SU-DHL-6 (cell line): ENCODE results near the gene PODNL1.

Experiments used
- H2AFZ ChIP-seq: fragments of 200-600 bp; sonication (generic); 2 replicates; pipeline ENCODE4 v1.6.1; 2014; ENCODE audit warnings: low read depth, mild to moderate bottlenecking, moderate library complexity, mixed read lengths, antibody characterized with exemption, low read length; ENCODE audit not compliant: severe bottlenecking
- H3F3A ChIP-seq: fragments of 200-600 bp; shearing (Covaris generic); 2 replicates; pipeline ENCODE4 v1.6.0; 2016; ENCODE audit warnings: antibody characterized with exemption, mild to moderate bottlenecking; ENCODE audit not compliant: insufficient read depth
- H3K27ac ChIP-seq: fragments of 200-600 bp; sonication (generic); 2 replicates; pipeline ENCODE4 v1.5.1; 2016; ENCODE audit warnings: low read depth, mild to moderate bottlenecking, low read length, moderate library complexity, mixed read lengths
- H3K27me3 ChIP-seq: fragments of 200-600 bp; sonication (generic), shearing (Covaris generic); 2 replicates; pipeline ENCODE4 v1.6.0; 2014; ENCODE audit warnings: mild to moderate bottlenecking, low read length
- H3K36me3 ChIP-seq: fragments of 200-600 bp; sonication (generic); 2 replicates; pipeline ENCODE4 v1.6.1; 2014; ENCODE audit warnings: mild to moderate bottlenecking, low read length, mixed read lengths
- H3K4me2 ChIP-seq: fragments of 300-600, 200-600 bp; shearing (Covaris generic), sonication (generic); 2 replicates; pipeline ENCODE4 v1.6.0; 2014; ENCODE audit warnings: low read length, low read depth, mild to moderate bottlenecking; ENCODE audit not compliant: poor library complexity, severe bottlenecking
- H3K4me3 ChIP-seq: fragments of 200-600 bp; sonication (generic); 2 replicates; pipeline ENCODE4 v1.5.1; 2014; ENCODE audit warnings: antibody characterized with exemption, low read length, mild to moderate bottlenecking, mixed read lengths; ENCODE audit not compliant: insufficient read depth, poor library complexity, severe bottlenecking
- H3K79me2 ChIP-seq: fragments of 200-600 bp; sonication (generic); 2 replicates; pipeline ENCODE4 v1.6.1; 2014; ENCODE audit warnings: mild to moderate bottlenecking, low read length, moderate library complexity; ENCODE audit not compliant: insufficient read depth
- H3K9ac ChIP-seq: fragments of 200-600 bp; sonication (generic); 2 replicates; pipeline ENCODE4 v1.7.0; 2014; ENCODE audit warnings: mild to moderate bottlenecking, low read length
- H3K9me2 ChIP-seq: fragments of 200-600 bp; sonication (generic); replicated peaks from 2 replicates; pipeline ENCODE4 v1.6.1; 2014; ENCODE audit warnings: low read length; ENCODE audit not compliant: insufficient read depth
- H3K9me3 ChIP-seq: fragments of 200-600 bp; sonication (generic); 2 replicates; pipeline ENCODE4 v1.6.1; 2014; ENCODE audit warnings: low read length, mixed read lengths; ENCODE audit not compliant: insufficient read depth
- H4K20me1 ChIP-seq: fragments of 200-600 bp; sonication (generic); 2 replicates; pipeline ENCODE4 v1.6.1; 2014; ENCODE audit warnings: low read depth, mild to moderate bottlenecking, antibody characterized with exemption, low read length, moderate library complexity, mixed read lengths
- CTCF ChIP-seq: fragments of 200-600 bp; sonication (generic); IDR thresholded peaks from one replicate; pipeline ENCODE4 v1.5.1; 2017; ENCODE audit warnings: antibody characterized with exemption, mild to moderate bottlenecking, low read length, moderate library complexity; ENCODE audit not compliant: insufficient read depth, poor library complexity, severe bottlenecking
- EZH2phosphoT487 ChIP-seq: fragments of 200-600 bp; sonication (generic), shearing (Covaris generic); conservative IDR thresholded peaks from 2 replicates; pipeline ENCODE4 v1.6.1; 2018; ENCODE audit warnings: mild to moderate bottlenecking, antibody characterized with exemption, low read length, moderate library complexity, mixed read lengths

PODNL1 gene

GRCh38 chr19:13899393-13899792 lies 38.8 kb downstream of the PODNL1 start:
- H2AFZ ChIP-seq: no peak overlapping the region
- TF ChIP-seq CTCF: no peak
- TF ChIP-seq EZH2phosphoT487: no peak
- no peak overlapping the region for H3K4me3 ChIP-seq
- H3K4me2 ChIP-seq: no peak overlapping the region
- no peaks in the 10 kb centered on the region for H4K20me1 ChIP-seq
- no peaks in the 10 kb centered on the region for H3K9me3 ChIP-seq
- H3K27ac ChIP-seq: no peak overlapping the region
- H3K9me2 ChIP-seq: no peaks in the 10 kb centered on the region
- no peaks in the 10 kb centered on the region for H3K36me3 ChIP-seq
- no peaks in the 10 kb centered on the region for H3K27me3 ChIP-seq
- no peak overlapping the region for H3K9ac ChIP-seq
- no peaks in the 10 kb centered on the region for H3K79me2 ChIP-seq
- H3F3A ChIP-seq: no peaks in the 10 kb centered on the region

GRCh38 chr19:13896227-13896626 lies 42.0 kb downstream of the PODNL1 start:
- H3K9me2 ChIP-seq: no peaks in the 10 kb centered on the region
- H3K27me3 ChIP-seq: no peaks in the 10 kb centered on the region
- no peaks in the 10 kb centered on the region for H4K20me1 ChIP-seq
- no peak overlapping the region for H3K4me2 ChIP-seq
- no peak overlapping the region for H3K9ac ChIP-seq
- no peak overlapping the region for H2AFZ ChIP-seq
- H3K4me3 ChIP-seq: no peak overlapping the region
- H3K79me2 ChIP-seq: no peaks in the 10 kb centered on the region
- H3F3A ChIP-seq: no peaks in the 10 kb centered on the region
- H3K36me3 ChIP-seq: no peaks in the 10 kb centered on the region
- no peaks in the 10 kb centered on the region for H3K9me3 ChIP-seq
- TF ChIP-seq EZH2phosphoT487: no peak
- no peak for TF ChIP-seq CTCF
- no peak overlapping the region for H3K27ac ChIP-seq

- no peaks in the 10 kb centered on the region for H3K36me3 ChIP-seq
- no peak overlapping the region for H3K27ac ChIP-seq
- H3K79me2 ChIP-seq: no peaks in the 10 kb centered on the region
- no peak overlapping the region for H3K9ac ChIP-seq
- H3F3A ChIP-seq: no peaks in the 10 kb centered on the region
- H2AFZ ChIP-seq: no peak overlapping the region
- H3K4me3 ChIP-seq: no peak overlapping the region
- no peaks in the 10 kb centered on the region for H3K9me3 ChIP-seq
- no peaks in the 10 kb centered on the region for H3K27me3 ChIP-seq
- TF ChIP-seq EZH2phosphoT487 (no peak), CTCF (no peak)
- H3K4me2 ChIP-seq: no peak overlapping the region
- H3K9me2 ChIP-seq: no peaks in the 10 kb centered on the region
- H4K20me1 ChIP-seq: no peaks in the 10 kb centered on the region
These were observed 43.7 kb downstream of the PODNL1 start for GRCh38 chr19:13894552-13894951.
